Karpas-422 (cell line): ENCODE results near the gene ZXDC. TPM values are rescaled to one million over a fixed set of nuclear protein-coding genes. Genes with fewer than 3 reads are reported as not detected.

Source experiments
- DNase-seq: peaks from one replicate; pipeline ENCODE4 v3.0.0-alpha.2; 2015
- H2AFZ ChIP-seq: fragments of 200-600 bp; sonication (generic); 2 replicates; pipeline ENCODE4 v1.6.1; 2014; ENCODE audit warnings: antibody characterized with exemption, low read length, mixed read lengths
- H3K27ac ChIP-seq: fragments of 200-600 bp; sonication (generic); 2 replicates; pipeline ENCODE4 v1.5.1; 2014; ENCODE audit warnings: mild to moderate bottlenecking, low read length, moderate library complexity
- H3K27me3 ChIP-seq: fragments of 200-600 bp; sonication (generic); 2 replicates; pipeline ENCODE4 v1.6.1; 2014; ENCODE audit warnings: low read length, mixed read lengths
- H3K36me3 ChIP-seq: fragments of 200-600 bp; sonication (generic); 2 replicates; pipeline ENCODE4 v1.6.1; 2014; ENCODE audit warnings: low read length, mixed read lengths; ENCODE audit not compliant: insufficient read depth
- H3K4me1 ChIP-seq: fragments of 200-600 bp; sonication (generic); 2 replicates; pipeline ENCODE4 v1.6.1; 2014; ENCODE audit warnings: mild to moderate bottlenecking, low read length, mixed read lengths
- H3K4me2 ChIP-seq: fragments of 200-600 bp; sonication (generic); 2 replicates; pipeline ENCODE4 v1.6.1; 2014; ENCODE audit warnings: low read length, low read depth, mild to moderate bottlenecking; ENCODE audit not compliant: poor library complexity, severe bottlenecking
- H3K4me3 ChIP-seq: fragments of 200-600 bp; sonication (generic); 2 replicates; pipeline ENCODE4 v1.5.1; 2014; ENCODE audit warnings: mild to moderate bottlenecking, antibody characterized with exemption, low read length, mixed read lengths
- H3K79me2 ChIP-seq: fragments of 200-600 bp; sonication (generic); 2 replicates; pipeline ENCODE4 v1.6.1; 2014; ENCODE audit warnings: mild to moderate bottlenecking, low read length, mixed read lengths
- H3K9ac ChIP-seq: fragments of 200-600 bp; sonication (generic); 2 replicates; pipeline ENCODE4 v1.6.0; 2014; ENCODE audit warnings: low read length
- H3K9me2 ChIP-seq: fragments of 200-600 bp; sonication (generic), shearing (Covaris generic); replicated peaks from 2 replicates; pipeline ENCODE4 v1.6.0; 2014; ENCODE audit warnings: mild to moderate bottlenecking, low read length, moderate library complexity; ENCODE audit not compliant: insufficient read depth
- H3K9me3 ChIP-seq: fragments of 300-700, 200-600 bp; sonication (generic); 2 replicates; pipeline ENCODE4 v1.6.1; 2014; ENCODE audit warnings: low read length, mixed read lengths
- H4K20me1 ChIP-seq: fragments of 200-600 bp; sonication (generic); 2 replicates; pipeline ENCODE4 v1.6.1; 2014; ENCODE audit warnings: mild to moderate bottlenecking, antibody characterized with exemption, low read length, low read depth; ENCODE audit not compliant: insufficient read depth
- total RNA-seq: library from RNA; depleted of rRNA; stranded (reverse); fragments of >200 nt; shearing (Covaris generic); gene quantifications from 2 replicates; pipeline ENCODE4 v1.2.3, GENCODE V29; 2014; ENCODE audit warnings: low replicate concordance

ZXDC gene
- total RNA-seq, 1 experiment from 2014 or later: 18.9 TPM

- Histone ChIP-seq H3K9ac (no peak overlapping the region), H3K4me3 (no peak overlapping the region), H4K20me1 (no peaks in the 10 kb centered on the region), H3K27me3 (no peaks in the 10 kb centered on the region), H3K9me3 (no peaks in the 10 kb centered on the region), H3K27ac (no peak overlapping the region), H3K36me3 (no peaks in the 10 kb centered on the region), H3K4me2 (no peak overlapping the region), H3K9me2 (no peaks in the 10 kb centered on the region), H3K4me1 (no peaks in the 10 kb centered on the region), H2AFZ (no peak overlapping the region), H3K79me2 (no peaks in the 10 kb centered on the region)
- no peak for DNase-seq
These were observed 21.5 kb upstream of the ZXDC start for GRCh38 chr3:126496894-126497850.

- no peaks in the 10 kb centered on the region for H3K4me1 ChIP-seq
- DNase-seq: no peak
- H3K27ac ChIP-seq: no peak overlapping the region
- H3K9ac ChIP-seq: no peak overlapping the region
- no peak overlapping the region for H3K4me3 ChIP-seq
- H3K36me3 ChIP-seq: no peaks in the 10 kb centered on the region
- no peak overlapping the region for H2AFZ ChIP-seq
- no peaks in the 10 kb centered on the region for H3K9me3 ChIP-seq
- H3K9me2 ChIP-seq: no peaks in the 10 kb centered on the region
- no peaks in the 10 kb centered on the region for H3K27me3 ChIP-seq
- H3K4me2 ChIP-seq: no peak overlapping the region
- no peaks in the 10 kb centered on the region for H3K79me2 ChIP-seq
- H4K20me1 ChIP-seq: no peaks in the 10 kb centered on the region
These were observed 20.1 kb upstream of the ZXDC start for GRCh38 chr3:126495786-126496185.

- Histone ChIP-seq H3K4me2 (no peak overlapping the region), H4K20me1 (no peaks in the 10 kb centered on the region), H3K4me1 (no peaks in the 10 kb centered on the region), H3K9ac (no peak overlapping the region), H3K4me3 (no peak overlapping the region), H3K79me2 (no peaks in the 10 kb centered on the region), H3K27ac (no peak overlapping the region), H3K9me2 (no peaks in the 10 kb centered on the region), H2AFZ (no peak overlapping the region), H3K27me3 (no peaks in the 10 kb centered on the region), H3K36me3 (no peaks in the 10 kb centered on the region), H3K9me3 (no peaks in the 10 kb centered on the region)
- DNase-seq: no peak
These were observed 19.2 kb upstream of the ZXDC start for GRCh38 chr3:126494970-126495230.

- Histone ChIP-seq H3K4me2 (no peak overlapping the region), H3K9ac (no peak overlapping the region)
These were observed 18.7 kb upstream of the ZXDC start for GRCh38 chr3:126494204-126494969.

GRCh38 chr3:126493739-126494138, 18.0 kb upstream of the ZXDC start:
- Histone ChIP-seq H3K79me2 (no peaks in the 10 kb centered on the region), H3K27ac (no peak overlapping the region), H3K9me3 (no peaks in the 10 kb centered on the region), H2AFZ (no peak overlapping the region), H4K20me1 (no peaks in the 10 kb centered on the region), H3K4me2 (no peak overlapping the region), H3K36me3 (no peaks in the 10 kb centered on the region), H3K9me2 (no peaks in the 10 kb centered on the region), H3K4me1 (no peaks in the 10 kb centered on the region), H3K4me3 (no peak overlapping the region), H3K9ac (no peak overlapping the region), H3K27me3 (no peaks in the 10 kb centered on the region)
- no peak for DNase-seq

More at GRCh38 chr3:126494204-126494969, 18.7 kb upstream of the ZXDC start:
- no peaks in the 10 kb centered on the region for H3K4me1 ChIP-seq
- H3K27ac ChIP-seq: no peak overlapping the region
- H3K36me3 ChIP-seq: no peaks in the 10 kb centered on the region
- no peak overlapping the region for H2AFZ ChIP-seq
- no peak for DNase-seq
- H3K27me3 ChIP-seq: no peaks in the 10 kb centered on the region
- H4K20me1 ChIP-seq: no peaks in the 10 kb centered on the region
- H3K9me3 ChIP-seq: no peaks in the 10 kb centered on the region
- no peaks in the 10 kb centered on the region for H3K79me2 ChIP-seq
- no peaks in the 10 kb centered on the region for H3K9me2 ChIP-seq
- H3K4me3 ChIP-seq: no peak overlapping the region

GRCh38 chr3:126493051-126493450, 17.4 kb upstream of the ZXDC start:
- H4K20me1 ChIP-seq: no peaks in the 10 kb centered on the region
- no peaks in the 10 kb centered on the region for H3K27me3 ChIP-seq
- H3K27ac ChIP-seq: no peak overlapping the region
- no peak for DNase-seq
- H3K4me2 ChIP-seq: no peak overlapping the region
- H3K4me3 ChIP-seq: no peak overlapping the region
- no peak overlapping the region for H2AFZ ChIP-seq
- H3K36me3 ChIP-seq: no peaks in the 10 kb centered on the region
- H3K4me1 ChIP-seq: no peaks in the 10 kb centered on the region
- H3K9ac ChIP-seq: no peak overlapping the region
- no peaks in the 10 kb centered on the region for H3K9me2 ChIP-seq
- H3K9me3 ChIP-seq: no peaks in the 10 kb centered on the region
- H3K79me2 ChIP-seq: no peaks in the 10 kb centered on the region

- no peaks in the 10 kb centered on the region for H4K20me1 ChIP-seq
- H3K27ac ChIP-seq: no peak overlapping the region
- no peaks in the 10 kb centered on the region for H3K9me3 ChIP-seq
- no peaks in the 10 kb centered on the region for H3K79me2 ChIP-seq
- no peak overlapping the region for H3K4me2 ChIP-seq
- no peak overlapping the region for H2AFZ ChIP-seq
- no peaks in the 10 kb centered on the region for H3K27me3 ChIP-seq
- H3K4me3 ChIP-seq: no peak overlapping the region
- H3K4me1 ChIP-seq: no peaks in the 10 kb centered on the region
- no peak overlapping the region for H3K9ac ChIP-seq
- no peaks in the 10 kb centered on the region for H3K9me2 ChIP-seq
- H3K36me3 ChIP-seq: no peaks in the 10 kb centered on the region
- no peak for DNase-seq
These were observed 15.7 kb upstream of the ZXDC start for GRCh38 chr3:126491221-126492013.

- Histone ChIP-seq H3K27ac (no peak overlapping the region), H4K20me1 (no peaks in the 10 kb centered on the region), H3K4me1 (no peaks in the 10 kb centered on the region), H3K9me3 (no peaks in the 10 kb centered on the region), H3K27me3 (no peaks in the 10 kb centered on the region), H3K36me3 (no peaks in the 10 kb centered on the region), H3K9me2 (no peaks in the 10 kb centered on the region), H3K9ac (no peak overlapping the region), H2AFZ (no peak overlapping the region), H3K4me3 (no peak overlapping the region), H3K79me2 (no peaks in the 10 kb centered on the region), H3K4me2 (no peak overlapping the region)
- no peak for DNase-seq
These were observed 14.9 kb upstream of the ZXDC start for GRCh38 chr3:126490619-126491018.
